K562 (cell line): ENCODE data around the gene TMEM120B. TPM values are rescaled to one million over a fixed set of nuclear protein-coding genes. Genes with fewer than 3 reads are reported as not detected.

Experiments
- ATAC-seq: fragments of 200-7000 bp; cut with Tn5 transposase; 3 replicates; pipeline ENCODE4 v1.9.1; 2020; ENCODE audit warnings: moderate library complexity
- BruUV-seq: library from RNA; stranded (reverse); fragments of 400-500 nt; replicated peaks from 2 replicates; lab custom pipeline; 2021; lab: Mats Ljungman, UMichigan
- CTCF ChIA-PET: fragments of 300-600 bp; formaldehyde crosslinking; extraction: SDS; loops from one replicate; lab custom pipeline; 2021; ENCODE audit warnings: low intra/inter-chr PET ratio; lab: Yijun Ruan, JAX
- POLR2A ChIA-PET: fragments of 300-600, 350-650 bp; sonication (Branson Sonifier 250); formaldehyde crosslinking; extraction: SDS; loops from one replicate; lab custom pipeline; 2021; ENCODE audit warnings: antibody characterized with exemption, inconsistent platforms; lab: Yijun Ruan, JAX
- DNase-seq, 4 experiments: peaks; one replicate each; pipeline versions ENCODE4 v3.0.0 to v3.0.0-alpha.2; 2011 to 2018; ENCODE audit warnings: low spot score in 3 of 4, mixed read lengths in 3 of 4; ENCODE audit errors: extremely low read depth in 1 of 4
- FAIRE-seq: peaks from 2 replicates; lab custom pipeline; 2011; peaks lifted over from hg19 to GRCh38; lab: Jason Lieb, UNC
- H2AFZ ChIP-seq: 2 replicates; pipeline ENCODE4 v1.6.0; 2011; ENCODE audit warnings: low read depth, low read length, control low read depth, inconsistent platforms
- H3K27ac ChIP-seq: fragments of 200-600 bp; 3 replicates; pipeline ENCODE4 v1.8.0; 2011; ENCODE audit warnings: low read depth, mild to moderate bottlenecking, control low read depth, inconsistent platforms, low read length, moderate library complexity, mixed read lengths; ENCODE audit errors: extremely low read depth
- H3K27me3 ChIP-seq, 2 experiments: fragments of 300-600 bp in 1 of 2; 2 replicates in 1 of 2; 3 replicates in 1 of 2; pipeline versions ENCODE4 v1.6.0 to v1.8.0; 2011; ENCODE audit warnings: inconsistent platforms in 2 of 2, low read length in 2 of 2, mild to moderate bottlenecking in 1 of 2, mixed read lengths in 1 of 2, moderate library complexity in 1 of 2; ENCODE audit not compliant: control insufficient read depth in 2 of 2, insufficient read depth in 2 of 2
- H3K36me3 ChIP-seq: fragments of 300-600 bp; 3 replicates; pipeline ENCODE4 v1.8.0; 2011; ENCODE audit warnings: mild to moderate bottlenecking, low read length, inconsistent platforms; ENCODE audit not compliant: control insufficient read depth, insufficient read depth
- H3K4me1 ChIP-seq, 2 experiments: fragments of 200-600 bp in 1 of 2; replicated peaks in 1 of 2; 2 replicates in 1 of 2; 3 replicates in 1 of 2; pipeline versions ENCODE4 v1.5.1 to v1.8.0; 2011; ENCODE audit warnings: inconsistent platforms in 2 of 2, low read length in 2 of 2, mild to moderate bottlenecking in 1 of 2, mixed read lengths in 1 of 2, moderate library complexity in 1 of 2; ENCODE audit not compliant: control insufficient read depth in 2 of 2, insufficient read depth in 2 of 2
- H3K4me2 ChIP-seq: 2 replicates; pipeline ENCODE4 v1.6.1; 2011; ENCODE audit warnings: low read length, control low read depth, inconsistent platforms, mixed read lengths; ENCODE audit not compliant: insufficient read depth
- H3K4me3 ChIP-seq: fragments of 200-600 bp; sonication (generic), shearing (Covaris generic); 2 replicates; pipeline ENCODE4 v1.5.1; 2016; ENCODE audit warnings: control low read depth, inconsistent platforms
- H3K79me2 ChIP-seq: fragments of 200-600 bp; 3 replicates; pipeline ENCODE4 v1.8.0; 2011; ENCODE audit warnings: low read length, inconsistent platforms; ENCODE audit not compliant: control insufficient read depth, insufficient read depth
- H3K9ac ChIP-seq, 2 experiments: 2 replicates each; pipeline versions ENCODE4 v1.6.0 to v1.6.1; 2011; ENCODE audit warnings: low read depth in 2 of 2, low read length in 2 of 2, control low read depth in 1 of 2, inconsistent platforms in 1 of 2, mild to moderate bottlenecking in 1 of 2, mixed read lengths in 1 of 2; ENCODE audit not compliant: insufficient read depth in 1 of 2
- H3K9me1 ChIP-seq: one replicate; pipeline ENCODE4 v1.6.0; 2011; ENCODE audit warnings: inconsistent platforms, mild to moderate bottlenecking, low read length, moderate library complexity; ENCODE audit not compliant: control insufficient read depth, insufficient read depth
- H3K9me3 ChIP-seq: replicated peaks from 2 replicates; pipeline ENCODE4 v1.5.1; 2011; ENCODE audit warnings: low read depth, low read length, inconsistent platforms; ENCODE audit not compliant: control insufficient read depth, insufficient read depth
- H4K20me1 ChIP-seq: replicated peaks from 2 replicates; pipeline ENCODE4 v1.6.1; 2011; ENCODE audit warnings: low read length, inconsistent platforms, mixed read lengths; ENCODE audit not compliant: control insufficient read depth, insufficient read depth
- ARID1B ChIP-seq: fragments of 450-650 bp; IDR thresholded peaks from 2 replicates; pipeline ENCODE4 v1.6.1; 2016; ENCODE audit warnings: antibody characterized with exemption, mild to moderate bottlenecking, inconsistent platforms
- BDP1 ChIP-seq: IDR thresholded peaks from 3 replicates; pipeline ENCODE4 v1.6.1; 2011; ENCODE audit not compliant: insufficient read length, insufficient read depth
- CEBPG ChIP-seq, 3 experiments: fragments of 200-800 bp in 1 of 3; sonication (Bioruptor generic) in 1 of 3; sonication (generic) in 1 of 3; formaldehyde crosslinking in 1 of 3; IDR thresholded peaks in 2 of 3; conservative IDR thresholded peaks in 1 of 3; 2 replicates each; pipeline versions ENCODE4 v1.6.1 to v1.8.0; 2016 to 2022; ENCODE audit warnings: missing compliant biosample characterization in 2 of 3, missing genetic modification characterization in 2 of 3, mild to moderate bottlenecking in 1 of 3, missing genetic modification reagents in 1 of 3
- CREB1 ChIP-seq, 2 experiments: sonication (generic) in 1 of 2; formaldehyde crosslinking in 1 of 2; IDR thresholded peaks; 2 replicates each; pipeline versions ENCODE4 v1.6.1 to v1.8.0; 2012 to 2022; ENCODE audit warnings: inconsistent platforms in 1 of 2, mild to moderate bottlenecking in 1 of 2, missing genetic modification reagents in 1 of 2, moderate library complexity in 1 of 2
- CTBP1 ChIP-seq: fragments of 450-650 bp; IDR thresholded peaks from 2 replicates; pipeline ENCODE4 v1.6.1; 2016; ENCODE audit warnings: borderline replicate concordance
- ETV5 ChIP-seq: sonication (generic); formaldehyde crosslinking; IDR thresholded peaks from 2 replicates; pipeline ENCODE4 v1.4.0; 2020; ENCODE audit warnings: low read depth, mild to moderate bottlenecking, missing genetic modification reagents
- FOXK2 ChIP-seq, 2 experiments: fragments of 450-650 bp; IDR thresholded peaks in 1 of 2; conservative IDR thresholded peaks in 1 of 2; 2 replicates each; pipeline ENCODE4 v1.6.1; 2016; ENCODE audit warnings: low read depth in 2 of 2, mild to moderate bottlenecking in 1 of 2
- JUN ChIP-seq, 2 experiments: sonication (generic) in 1 of 2; formaldehyde crosslinking in 1 of 2; IDR thresholded peaks; 2 replicates each; pipeline versions ENCODE4 v1.6.1 to v1.8.0; 2012 to 2022; ENCODE audit warnings: borderline replicate concordance in 2 of 2, mild to moderate bottlenecking in 2 of 2, improper control_type of control experiment in 1 of 2, low read depth in 1 of 2, low read length in 1 of 2, missing genetic modification reagents in 1 of 2
- MECOM ChIP-seq: fragments of 250-450 bp; sonication (Bioruptor Pico); IDR thresholded peaks from 2 replicates; pipeline ENCODE4 v1.8.0; 2022; ENCODE audit warnings: inconsistent platforms
- RFX7 ChIP-seq: fragments of 250-450 bp; sonication (Bioruptor Pico); IDR thresholded peaks from 2 replicates; pipeline ENCODE4 v1.5.1; 2021; ENCODE audit warnings: mild to moderate bottlenecking
- RHOXF2B ChIP-seq: fragments of 250-450 bp; sonication (Bioruptor Pico); conservative IDR thresholded peaks from 2 replicates; pipeline ENCODE4 v1.5.1; 2021
- SMARCA4 ChIP-seq: fragments of 450-650 bp; IDR thresholded peaks from 2 replicates; pipeline ENCODE4 v1.6.1; 2016
- SMARCE1 ChIP-seq: fragments of 450-650 bp; IDR thresholded peaks from 2 replicates; pipeline ENCODE4 v1.7.1; 2016; ENCODE audit warnings: mild to moderate bottlenecking
- SPI1 ChIP-seq: IDR thresholded peaks from 2 replicates; pipeline ENCODE4 v1.6.1; 2011; ENCODE audit warnings: low read depth, low read length, control low read depth, borderline replicate concordance
- TAF7 ChIP-seq: fragments of 450-650 bp; IDR thresholded peaks from 2 replicates; pipeline ENCODE4 v1.6.1; 2016; ENCODE audit warnings: missing genetic modification characterization, missing compliant biosample characterization
- ZNF23 ChIP-seq: fragments of 250-450 bp; sonication (Bioruptor Pico); IDR thresholded peaks from 2 replicates; pipeline ENCODE4 v1.4.0; 2020; ENCODE audit warnings: mild to moderate bottlenecking
- ZNF785 ChIP-seq: fragments of 250-450 bp; sonication (Bioruptor Pico); IDR thresholded peaks from 2 replicates; pipeline ENCODE4 v1.4.0; 2020; ENCODE audit warnings: mild to moderate bottlenecking
- WGBS: fragments of 100-300 bp; shearing (Covaris generic); methylation state at CpG from one replicate; pipeline ENCODE4 v1.1.6; 2016; ENCODE audit warnings: low coverage, mixed read lengths; ENCODE audit not compliant: insufficient coverage; ENCODE audit errors: missing lambda C conversion rate; 5-methylcytosine and 5-hydroxymethylcytosine counted together
- in situ Hi-C: fragments of 300-500 bp; cut with MboI; formaldehyde crosslinking; loops from 4 replicates; pipeline ENCODE4 v1.15.0; 2018; ENCODE audit warnings: inconsistent platforms, mixed read lengths
- intact Hi-C: fragments of 100-400 bp; cut with micrococcal nuclease; formaldehyde crosslinking; loops from 2 replicates; pipeline ENCODE4 v1.14.2; 2022
- polyA plus RNA-seq, 8 experiments: library from polyadenylated mRNA; depleted of rRNA in 4 of 8; stranded (reverse) in 5 of 8; unstranded in 3 of 8; fragments of >200 nt; fragmentation: Nextera tagmentation in 2 of 8; fragmentation: Illumina TruSeq in 1 of 8; extraction: Ambion mirVana in 2 of 8; extraction: Trizol in 1 of 8; gene quantifications; 2 replicates each; pipeline versions ENCODE4 v1.2.1 to v1.2.3, GENCODE V29; 2011 to 2014; ENCODE audit warnings: inconsistent platforms in 1 of 8, missing spikeins in 1 of 8
- total RNA-seq, 7 experiments: library from RNA; depleted of rRNA in 6 of 7; stranded (reverse); fragments of >200 nt in 6 of 7; fragmentation: Illumina TruSeq in 2 of 7; extraction: Trizol in 2 of 7; gene quantifications; 2 replicates each; pipeline versions ENCODE4 v1.2.1 to v1.2.3, GENCODE V29; 2011 to 2021; ENCODE audit warnings: low replicate concordance in 1 of 7
- TF ChIP-seq, protein P1 (sequence below): fragments of 450-650 bp; conservative IDR thresholded peaks from 2 replicates; pipeline ENCODE4 v1.6.1; 2016; ENCODE audit warnings: missing genetic modification characterization, low read depth, mild to moderate bottlenecking, missing compliant biosample characterization, moderate library complexity
- TF ChIP-seq, protein P2 (sequence below), 2 experiments: fragments of 450-650 bp in 1 of 2; sonication (generic) in 1 of 2; formaldehyde crosslinking in 1 of 2; IDR thresholded peaks in 1 of 2; conservative IDR thresholded peaks in 1 of 2; 2 replicates each; pipeline versions ENCODE4 v1.6.1 to v1.8.1; 2016 to 2023; ENCODE audit warnings: mild to moderate bottlenecking in 2 of 2, moderate library complexity in 2 of 2, inconsistent platforms in 1 of 2, missing genetic modification reagents in 1 of 2

TMEM120B gene
- total and polyA plus RNA-seq, 9 of the 15 experiments (the other 6 are each of a cell fraction or from before 2014, with no cell fraction given), result 1.7 to 18.6 (median 7.4) TPM

DNA sequence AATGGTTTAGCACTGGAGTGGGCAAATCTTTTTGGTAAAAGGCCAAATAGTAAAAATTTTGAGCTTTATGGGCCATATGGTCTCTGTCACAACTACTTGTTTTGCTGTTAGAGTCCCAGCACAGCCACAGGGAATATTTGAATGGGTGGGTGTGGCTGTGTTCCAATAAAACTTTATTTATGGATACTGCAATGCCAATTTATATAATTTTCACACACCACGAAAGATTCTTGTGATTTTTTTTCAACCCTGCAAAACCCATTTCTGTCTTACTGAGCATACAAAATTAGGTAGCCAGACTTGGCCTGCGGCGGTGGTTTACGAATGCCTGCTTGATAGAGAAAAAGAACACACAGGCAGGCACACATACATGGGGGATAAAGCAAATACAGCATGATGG is 28.3 kb downstream of the TMEM120B start (continued):
- TF ChIP-seq ZNF785 (CRISPR knock-in tag), result no peak
- TF ChIP-seq TAF7 (tag), result 0 out of 2 replicates have a peak, but pooled peaks have one; percentile 5

DNA sequence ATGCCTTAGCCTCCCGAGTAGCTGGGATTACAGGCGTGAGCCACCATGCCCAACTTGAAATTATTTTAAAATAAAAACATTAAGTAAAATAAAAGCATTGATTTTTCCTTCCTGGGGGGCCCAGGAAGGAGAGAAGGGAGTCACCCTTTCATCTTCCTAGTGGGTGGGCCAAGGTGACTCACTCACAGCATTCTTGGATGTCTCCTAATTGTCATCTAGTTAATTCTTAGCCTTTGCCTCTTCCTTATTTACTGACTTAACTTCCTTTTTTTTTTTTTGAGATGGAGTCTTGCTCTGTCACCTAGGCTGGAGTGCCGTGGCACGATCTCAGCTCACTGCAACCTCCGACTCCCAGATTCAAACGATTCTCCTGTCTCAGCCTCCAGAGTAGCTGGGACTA is 29.2 kb downstream of the TMEM120B start:
- Histone ChIP-seq H3K27me3 (no peaks in the 10 kb centered on the region), H3K9me3 (no peaks in the 10 kb centered on the region), H3K27ac (peak overlapping the region; percentile 76; the same call in 2 of the 3 replicates), H4K20me1 (no peaks in the 10 kb centered on the region), H3K4me1 (peaks cover 35 to 44% of the 10 kb centered on the region in 2 experiments), H2AFZ (no peak overlapping the region), H3K79me2 (peaks cover 15% of the 10 kb centered on the region; the same call in 2 of the 3 replicates), H3K9ac (no peak overlapping the region; a peak in 1 of 4 replicates), H3K9me1 (peaks cover 4% of the 10 kb centered on the region), H3K4me2 (no peak overlapping the region; the same call in 1 of the 2 replicates), H3K4me3 (no peak overlapping the region), H3K36me3 (peaks cover 18% of the 10 kb centered on the region)
- ATAC-seq (no peak), DNase-seq (no peak), FAIRE-seq (no peak)
- in situ Hi-C loops, result no loop called here
- ChIA-PET POLR2A (no interaction called here), CTCF (no interaction called here)
- 51% methylated on average over 6 of the region's 6 CpGs for WGBS
- BruUV-seq, result no TSS peak
- intact Hi-C loops, result no loop called here
- TF ChIP-seq CREB1 (IDR thresholded peaks at IDR 0.05) (no peak), CREB1 (CRISPR knock-in tag; IDR thresholded peaks at IDR 0.05) (no peak), SMARCA4 (0 out of 2 replicates have a peak, but pooled peaks have one; percentile 19), BDP1 (no peak), SPI1 (peak; percentile 55; the same call in 1 of the 2 replicates), JUN (IDR thresholded peaks at IDR 0.05; ENCODE audit: borderline replicate concordance, low read depth, low read length) (0 out of 2 replicates have a peak, but pooled peaks have one; percentile 45), JUN (CRISPR knock-in tag; IDR thresholded peaks at IDR 0.05; ENCODE audit: borderline replicate concordance) (no peak), ARID1B (0 out of 2 replicates have a peak, but pooled peaks have one; percentile 8), FOXK2 (conservative IDR thresholded peaks at IDR 0.05 in 1 of 2, IDR thresholded peaks at IDR 0.05 in 1 of 2; ENCODE audit: low read depth in 2 of 2) (peak in 1 of 2 experiments; percentile 22; a peak in 1 of 4 replicates), SMARCE1 (peak; percentile 39; the same call in 1 of the 2 replicates), RFX7 (CRISPR knock-in tag) (no peak), ZNF23 (CRISPR knock-in tag) (no peak), RHOXF2B (no peak), MECOM (CRISPR knock-in tag) (0 out of 2 replicates have a peak, but pooled peaks have one; percentile 30), CEBPG (CRISPR knock-in tag; IDR thresholded peaks at IDR 0.05) (no peak), CEBPG (tag; conservative IDR thresholded peaks at IDR 0.05 in 1 of 2, IDR thresholded peaks at IDR 0.05 in 1 of 2) (no peak), CTBP1 (0 out of 2 replicates have a peak, but pooled peaks have one; percentile 21), ETV5 (CRISPR knock-in tag) (0 out of 2 replicates have a peak, but pooled peaks have one; percentile 19)
- TF ChIP-seq, protein P1, sequence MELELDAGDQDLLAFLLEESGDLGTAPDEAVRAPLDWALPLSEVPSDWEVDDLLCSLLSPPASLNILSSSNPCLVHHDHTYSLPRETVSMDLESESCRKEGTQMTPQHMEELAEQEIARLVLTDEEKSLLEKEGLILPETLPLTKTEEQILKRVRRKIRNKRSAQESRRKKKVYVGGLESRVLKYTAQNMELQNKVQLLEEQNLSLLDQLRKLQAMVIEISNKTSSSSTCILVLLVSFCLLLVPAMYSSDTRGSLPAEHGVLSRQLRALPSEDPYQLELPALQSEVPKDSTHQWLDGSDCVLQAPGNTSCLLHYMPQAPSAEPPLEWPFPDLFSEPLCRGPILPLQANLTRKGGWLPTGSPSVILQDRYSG (tag), result no peak
- TF ChIP-seq, protein P2, sequence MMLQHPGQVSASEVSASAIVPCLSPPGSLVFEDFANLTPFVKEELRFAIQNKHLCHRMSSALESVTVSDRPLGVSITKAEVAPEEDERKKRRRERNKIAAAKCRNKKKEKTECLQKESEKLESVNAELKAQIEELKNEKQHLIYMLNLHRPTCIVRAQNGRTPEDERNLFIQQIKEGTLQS (IDR thresholded peaks at IDR 0.05), result peak; percentile 42; the same call in 1 of the 2 replicates
- TF ChIP-seq, protein P2 (CRISPR knock-in tag; conservative IDR thresholded peaks at IDR 0.05), result no peak
